ENCODE measurements around the gene NT5C3A.
"Not testable (repeated sequence)": the region's sequence is repeated elsewhere in the genome, so short reads cannot be mapped to it uniquely, and the experiment has no call there.

The NT5C3A gene

DNA sequence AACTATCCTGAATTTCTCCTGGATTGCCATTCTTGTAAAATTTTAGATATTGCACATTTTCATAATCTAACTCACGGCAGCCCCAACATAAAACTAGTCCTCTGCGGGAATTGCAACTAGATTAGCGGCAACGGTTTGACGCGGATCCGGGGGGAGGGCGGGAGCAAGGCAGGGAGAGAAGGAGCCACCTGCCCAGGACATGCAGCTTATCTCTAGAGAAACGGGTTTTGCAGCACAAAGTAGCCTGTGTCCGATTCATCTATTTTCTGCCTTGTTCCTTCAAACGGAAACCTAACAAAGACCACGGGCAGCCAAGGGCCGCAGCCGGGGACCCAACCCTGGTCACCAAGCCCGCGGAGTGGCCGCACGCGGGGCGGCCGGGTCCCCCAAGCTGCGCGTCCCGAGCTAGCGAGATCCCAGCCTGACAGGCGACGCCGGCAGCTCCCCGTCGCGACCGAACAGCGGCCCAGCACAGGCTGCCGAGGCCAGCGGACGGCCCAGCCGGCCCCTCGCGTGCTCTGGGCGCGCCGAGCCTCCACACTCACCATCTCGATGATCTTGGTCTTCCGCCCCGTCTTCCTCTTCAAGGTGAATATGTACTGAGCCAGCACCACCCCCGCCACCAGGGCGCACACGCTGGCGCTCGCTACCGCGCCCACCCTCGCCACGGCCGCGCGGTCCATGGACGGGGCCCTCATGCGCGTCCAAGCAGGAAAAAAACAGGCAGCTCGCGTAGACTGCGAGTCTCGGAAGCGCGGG, at the start of gene NT5C3A:
Gene NT5C3A (minus strand): TSS at position 754 of the 759 bp plus-strand sequence. CDS start 71 bp downstream, at position 683.
- peak in 4 of 14 donors; percentile 39 to 76 (median 54) for DNase-seq

GRCh38 chr7:33111614-33112013, 49.0 kb upstream of the NT5C3A start:
- no peak for DNase-seq

DNA sequence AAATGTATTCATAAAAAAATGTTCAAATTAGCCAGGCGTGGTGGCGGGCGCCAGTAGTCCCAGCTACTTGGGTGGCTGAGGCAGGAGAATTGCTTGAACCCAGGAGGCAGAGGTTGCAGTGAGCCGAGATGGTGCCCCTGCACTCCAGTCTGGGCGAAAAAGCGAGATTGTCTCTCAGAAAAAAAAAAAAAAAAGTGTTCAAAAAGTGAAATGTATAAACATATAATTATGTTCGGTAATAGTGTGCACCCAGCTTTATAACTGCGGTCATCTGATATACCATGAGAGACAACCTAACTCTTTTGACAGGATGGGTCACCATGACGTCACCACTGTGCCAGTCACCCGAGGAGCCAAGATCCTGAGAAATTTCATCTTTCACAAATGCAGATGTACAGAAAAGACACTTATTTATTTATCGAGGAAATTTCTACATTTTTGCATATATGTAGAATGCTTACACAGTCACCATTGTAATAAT, 47.2 kb upstream of the NT5C3A start:
- peak in 1 of 14 donors; percentile 2 for DNase-seq

GRCh38 chr7:33109005-33109757, 46.6 kb upstream of the NT5C3A start, which contains the start of gene RP9:
Gene RP9, minus strand, starts transcription at chr7:33109404. Its CDS starts 32 bp downstream, at chr7:33109372.
- peak in 12 of 14 donors; percentile 24 to 80 (median 56) for DNase-seq

DNA sequence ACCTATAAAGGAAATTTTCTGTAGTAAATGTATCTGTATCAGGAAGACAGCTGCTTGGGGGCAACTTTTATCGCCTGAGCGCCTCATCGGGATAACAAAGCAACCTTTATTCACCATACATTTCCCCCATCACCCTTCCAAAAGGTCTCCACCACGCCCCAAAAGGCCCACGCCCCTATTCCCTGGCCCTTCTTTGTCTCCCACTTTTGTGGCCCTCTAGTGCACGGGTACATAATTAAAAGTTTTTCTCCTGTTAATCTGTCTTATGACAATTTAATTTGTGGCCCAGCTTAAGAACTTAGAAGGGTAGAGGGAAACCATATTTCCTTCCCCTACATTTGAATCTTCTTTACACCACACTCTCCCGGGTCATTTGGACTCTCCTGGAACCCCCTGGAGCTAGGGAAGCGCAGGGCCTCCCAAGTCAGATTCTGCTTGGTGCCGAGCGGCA, 46.0 kb upstream of the NT5C3A start:
- DNase-seq: peak in 1 of 14 donors; percentile 30

DNA sequence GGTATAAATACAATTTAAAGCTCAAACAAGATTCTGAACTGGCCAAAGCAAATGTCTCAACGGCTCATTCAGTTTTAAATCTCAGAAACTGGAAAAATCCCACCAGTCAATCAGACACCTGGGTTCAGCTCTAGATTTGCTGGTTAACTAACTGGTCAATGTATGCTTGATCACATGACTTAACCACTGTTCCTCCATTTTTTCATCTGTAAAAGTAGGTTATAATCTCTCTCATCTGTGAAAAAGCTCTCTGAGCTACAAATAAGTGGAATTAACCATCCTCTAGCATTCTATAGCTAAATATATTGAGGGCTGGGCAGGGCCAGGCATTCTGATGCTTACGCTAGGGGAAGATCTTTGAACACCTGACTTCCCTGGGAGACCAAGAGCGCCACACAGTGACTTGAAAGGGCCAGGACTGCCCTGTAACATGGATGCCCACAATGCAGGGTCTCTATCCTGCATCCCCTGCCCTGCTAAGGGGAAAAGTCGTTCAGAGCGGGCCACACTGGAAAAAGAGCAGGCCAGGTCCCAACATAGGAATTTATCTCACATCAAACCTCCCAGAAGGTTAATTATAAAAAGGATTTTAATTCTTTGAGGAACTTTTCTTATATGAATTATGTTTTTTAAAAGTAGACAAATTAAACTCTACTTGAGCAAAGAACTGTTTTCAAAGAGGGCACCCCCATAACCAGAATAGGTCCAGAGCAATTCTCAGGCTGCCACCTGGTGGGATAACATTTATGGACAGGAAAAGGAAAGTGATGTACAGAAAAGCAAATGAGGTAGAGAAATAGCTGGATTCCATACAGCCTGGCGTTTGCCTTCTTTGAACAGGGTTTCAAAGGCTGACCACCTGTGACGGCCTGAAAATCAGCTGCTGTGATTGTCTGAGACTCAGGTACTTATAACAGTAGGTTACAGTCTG, 44.8 kb upstream of the NT5C3A start:
- DNase-seq: no peak

DNA sequence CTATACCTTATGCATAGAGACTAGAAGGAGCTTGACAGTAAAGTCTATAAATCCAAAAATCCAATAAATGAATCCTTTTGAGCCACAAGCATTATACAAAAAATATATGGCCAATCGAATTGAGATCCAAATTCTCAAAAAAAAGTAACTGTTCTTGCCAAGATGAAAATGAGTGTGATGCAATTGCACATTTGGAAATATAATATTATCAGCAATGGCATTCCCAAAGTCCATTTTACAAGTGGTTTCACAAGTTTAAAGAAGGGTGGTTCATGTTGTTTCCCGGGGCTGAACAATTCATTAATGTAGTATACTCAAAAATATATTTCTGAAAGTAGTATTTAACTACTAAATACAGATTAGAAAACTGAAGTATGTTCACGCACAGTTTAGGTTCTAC, 39.3 kb upstream of the NT5C3A start:
- no peak for DNase-seq

- DNase-seq: no peak
Observed at GRCh38 chr7:33100770-33101169, 38.2 kb upstream of the NT5C3A start.

- DNase-seq: no peak
Observed at GRCh38 chr7:33099154-33099940, 36.8 kb upstream of the NT5C3A start.

DNA sequence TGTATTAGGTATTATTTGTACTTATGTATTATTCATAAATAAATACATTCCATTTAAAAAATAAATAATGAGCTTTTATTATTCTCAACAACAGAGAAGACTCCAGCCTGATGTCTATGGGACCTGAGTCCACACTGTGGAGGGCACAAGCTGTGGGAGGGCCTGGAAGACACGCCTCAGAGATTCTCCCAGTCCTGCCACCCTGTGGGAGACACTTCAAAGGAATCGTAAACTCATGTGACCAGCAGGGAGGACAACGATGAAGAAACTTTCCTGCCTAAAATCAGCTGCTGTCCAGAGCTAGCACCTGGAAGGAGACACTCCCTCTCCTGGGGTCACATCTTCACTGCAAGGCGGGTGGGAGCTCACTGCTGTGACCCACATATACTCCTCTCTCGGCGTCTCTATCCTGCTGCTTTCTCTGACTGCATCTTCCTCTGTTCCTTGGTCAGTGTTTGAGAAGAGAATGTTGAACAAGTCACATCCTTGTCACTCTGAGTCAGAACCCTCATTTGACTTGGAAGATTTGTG, 32.2 kb upstream of the NT5C3A start:
- not testable (repeated sequence) for DNase-seq

DNA sequence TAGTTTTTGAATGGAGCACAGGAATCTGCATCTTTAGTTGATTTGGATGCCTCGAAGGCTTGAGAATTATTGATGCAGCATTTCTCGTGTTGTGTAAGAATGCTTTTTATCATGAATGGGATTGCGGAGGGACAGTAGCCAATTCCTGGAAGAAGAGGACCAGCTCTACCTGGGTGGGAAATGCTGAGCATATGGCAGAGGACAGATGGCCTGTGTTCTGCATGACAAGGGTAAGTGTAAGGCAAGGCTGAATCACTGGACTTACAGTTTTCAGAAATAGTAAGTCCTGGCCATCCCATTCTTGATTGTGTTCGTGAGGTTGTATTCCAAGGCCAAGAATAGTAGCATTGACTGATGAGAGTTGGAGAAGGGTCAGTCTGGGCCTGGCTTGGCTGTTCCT, 30.7 kb upstream of the NT5C3A start:
- DNase-seq: peak in 3 of 14 donors; percentile 1 to 85 (median 16)

GRCh38 chr7:33091641-33092191, 29.1 kb upstream of the NT5C3A start:
- DNase-seq: no peak

DNA sequence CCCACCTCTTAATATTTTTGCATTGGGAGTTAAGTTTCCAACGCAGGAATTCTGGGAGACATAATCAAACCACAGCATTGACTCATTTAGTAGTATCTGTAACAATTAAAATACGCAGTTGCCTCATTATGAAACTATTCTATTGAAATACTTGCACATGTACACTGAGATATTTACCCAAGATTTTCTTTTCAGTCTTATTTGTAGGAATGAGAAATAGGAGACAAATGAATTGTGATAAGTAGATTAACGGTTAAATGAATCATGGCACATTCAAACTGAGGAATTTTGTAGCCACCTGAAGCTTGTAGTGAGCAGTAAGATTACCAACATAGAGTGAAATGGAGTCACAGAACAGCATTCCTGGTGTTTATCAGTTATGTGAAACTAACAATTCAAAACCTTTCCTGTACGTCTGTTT, 28.5 kb upstream of the NT5C3A start:
- DNase-seq: no peak

DNA sequence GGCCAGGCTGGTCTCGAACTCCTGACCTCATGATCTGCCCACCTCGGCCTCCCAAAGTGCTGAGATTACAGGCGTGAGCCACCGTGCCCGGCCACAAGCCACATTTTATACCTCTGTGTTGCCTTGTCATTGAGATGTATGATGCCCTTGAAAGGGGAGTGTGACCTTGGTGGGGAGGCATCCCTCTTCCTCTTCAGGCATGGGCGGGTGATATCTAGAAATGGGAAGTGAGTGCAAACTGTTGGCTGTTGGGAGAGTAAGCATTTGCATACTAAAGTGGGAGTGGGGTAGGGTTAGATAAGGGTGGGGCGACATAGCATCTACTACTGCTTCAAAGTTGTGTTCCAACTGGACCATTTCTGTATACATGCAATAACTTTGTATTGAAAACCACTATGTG, 26.6 kb upstream of the NT5C3A start:
- DNase-seq: no peak

- no peak for DNase-seq
Observed at GRCh38 chr7:33087858-33088257, 25.3 kb upstream of the NT5C3A start.

DNA sequence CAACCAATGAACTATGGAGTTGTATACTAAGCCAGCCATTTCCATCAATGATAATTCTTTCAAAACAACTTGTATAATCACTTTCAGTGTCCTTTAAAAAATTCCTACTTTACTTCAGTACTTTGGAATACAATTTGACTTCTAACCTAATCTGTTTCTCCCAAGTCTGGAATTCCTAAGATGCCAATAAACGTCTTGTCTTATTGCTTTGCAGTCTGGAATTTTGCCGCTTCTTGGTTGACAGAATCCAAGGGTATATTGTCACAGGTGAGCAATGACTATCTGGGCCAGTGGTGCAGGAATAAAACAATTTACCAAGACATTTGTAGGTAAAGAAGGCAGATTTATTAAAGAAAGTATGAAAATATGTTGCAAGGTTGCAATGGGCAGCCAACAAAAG, 24.8 kb upstream of the NT5C3A start:
- DNase-seq: no peak

GRCh38 chr7:33079763-33080690, 17.5 kb upstream of the NT5C3A start:
- DNase-seq: no peak

DNA sequence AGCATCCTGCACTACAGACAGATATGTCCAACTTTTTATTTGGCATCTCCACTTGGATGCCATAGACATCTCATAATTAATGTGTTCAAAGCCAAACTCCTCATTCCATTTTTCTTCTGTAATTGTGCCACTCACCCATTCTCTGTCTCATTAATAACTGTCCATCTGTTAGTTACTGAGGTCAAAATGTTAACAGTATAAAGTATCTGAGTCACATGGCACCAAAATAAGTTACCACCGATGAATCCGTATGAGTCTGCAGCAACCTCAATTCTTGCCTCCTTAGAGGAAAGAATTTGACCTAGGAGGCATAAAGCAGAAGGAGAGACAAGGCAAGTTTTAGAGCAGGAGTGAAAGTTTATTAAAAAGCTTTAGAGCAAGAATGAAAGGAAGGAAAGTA, 16.5 kb upstream of the NT5C3A start:
- DNase-seq: no peak

DNA sequence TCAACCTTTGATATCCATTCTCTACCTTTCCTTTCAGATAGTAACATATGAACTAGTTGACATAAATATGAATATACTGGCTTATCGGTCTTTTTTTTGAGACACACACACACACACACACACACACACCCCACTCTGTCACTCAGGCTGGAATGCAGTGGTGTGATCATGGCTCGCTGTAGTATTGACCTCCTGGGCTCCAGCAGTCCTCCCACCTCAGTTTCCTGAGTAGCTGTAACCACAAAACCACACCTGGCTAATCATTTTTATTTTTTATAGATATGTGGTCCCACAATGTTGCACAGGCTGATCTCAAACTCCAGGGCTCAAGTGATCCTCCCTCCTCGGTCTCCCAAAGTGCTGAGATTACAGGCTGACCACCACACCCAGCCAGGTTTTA, 14.2 kb upstream of the NT5C3A start:
- DNase-seq: no peak
